AG09319 (cell line): Measurements from ENCODE around the gene C19orf33.
A peak's percentile ranks its signal among the peaks of the same experiment; 100 is the strongest.

Source experiments
- DNase-seq: peaks from one replicate; pipeline ENCODE4 v3.0.0-alpha.2; 2010; ENCODE audit warnings: low read depth; ENCODE audit errors: extremely low read depth
- CTCF ChIP-seq: IDR thresholded peaks from 2 replicates; pipeline ENCODE4 v1.5.1; 2011; ENCODE audit warnings: low read depth, mild to moderate bottlenecking, inconsistent platforms, low read length, moderate library complexity

C19orf33 gene

GRCh38 chr19:38310986-38311385, 6.9 kb downstream of the C19orf33 start:
- TF ChIP-seq CTCF = no peak
- no peak for DNase-seq

- TF ChIP-seq CTCF = no peak
These were observed 11.8 kb downstream of the C19orf33 start, which contains the start of gene YIF1B for GRCh38 chr19:38315657-38316476. Gene YIF1B, minus strand, starts transcription at chr19:38315947. Its CDS starts 30 bp downstream, at chr19:38315917.

GRCh38 chr19:38316477-38317067, 12.5 kb downstream of the C19orf33 start:
- DNase-seq = no peak
- TF ChIP-seq CTCF = no peak

More at GRCh38 chr19:38315657-38316476, 11.8 kb downstream of the C19orf33 start, which contains the start of gene YIF1B:
- DNase-seq = peak; percentile 93

- DNase-seq = no peak
- TF ChIP-seq CTCF = no peak
These were observed 13.1 kb downstream of the C19orf33 start for GRCh38 chr19:38317104-38317612.

- no peak for TF ChIP-seq CTCF
- DNase-seq = no peak
These were observed 14.6 kb downstream of the C19orf33 start for GRCh38 chr19:38318660-38319059.

GRCh38 chr19:38319421-38320258, 15.6 kb downstream of the C19orf33 start, which contains the start of gene KCNK6:
Gene KCNK6, plus strand, starts transcription at chr19:38319845. Its CDS starts 106 bp downstream, at chr19:38319951.
- no peak for DNase-seq
- TF ChIP-seq CTCF = no peak
